ENCODE data around the gene PPP1R37. TPM values are rescaled to one million over a fixed set of nuclear protein-coding genes. Genes with fewer than 3 reads are reported as not detected.

PPP1R37 gene
- total and polyA plus RNA-seq, 5 donors, result 16.5 to 24.9 (median 19.0) TPM

- WGBS, result 40% methylated on average over 14 of the region's 14 CpGs
- H3K4me3 ChIP-seq (ENCODE audit: low read length), result no peak overlapping the region
- DNase-seq (peak in 2 of 3 donors; percentile 53 to 60), ATAC-seq (peak in 1 of 2 donors; percentile 39)
- intact Hi-C loops (cut with DNase I), result no loop called here
- no peak overlapping the region for H3K27ac ChIP-seq (ENCODE audit: low read length)
- H3K27me3 ChIP-seq (ENCODE audit: control insufficient read depth, insufficient read depth), result no peaks in the 10 kb centered on the region
- H3K4me1 ChIP-seq (ENCODE audit: control insufficient read depth, insufficient read depth, low read length), result peaks cover 6% of the 10 kb centered on the region
- no peaks in the 10 kb centered on the region for H3K9me3 ChIP-seq (ENCODE audit: control insufficient read depth, low read length)
Observed at GRCh38 chr19:45166723-45167252, 73.8 kb downstream of the PPP1R37 start.

DNA sequence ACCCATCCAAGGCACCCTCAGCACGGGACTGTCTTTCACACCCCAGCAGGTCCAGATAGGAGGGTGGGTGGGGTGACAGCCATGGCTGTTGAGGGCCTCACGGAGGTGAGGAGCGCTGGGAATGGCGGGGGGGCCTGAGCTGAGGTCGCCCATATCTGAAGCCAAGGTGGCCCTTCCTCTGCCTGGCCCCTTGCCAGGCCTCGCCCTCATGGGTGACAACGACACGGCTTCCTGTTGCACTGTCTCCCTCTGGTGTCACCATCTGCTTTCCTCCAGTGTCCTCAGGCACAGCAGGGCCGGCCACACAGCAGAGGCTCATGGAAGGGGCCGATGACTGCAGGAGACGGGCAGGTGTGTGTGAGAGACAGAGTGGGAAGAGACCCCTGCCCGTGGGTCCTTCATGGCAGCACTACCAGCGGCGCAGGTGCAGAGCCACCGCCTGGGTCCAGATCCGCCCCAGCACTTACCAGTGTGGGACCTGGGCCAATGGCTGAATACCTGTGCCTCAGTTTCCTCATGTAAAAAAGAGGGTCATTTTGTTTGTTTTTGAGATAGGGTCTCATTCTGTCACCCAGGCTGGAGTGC, 75.9 kb downstream of the PPP1R37 start:
- Histone ChIP-seq H3K4me1 (ENCODE audit: control insufficient read depth, insufficient read depth, low read length) (peaks cover 6% of the 10 kb centered on the region), H3K27ac (ENCODE audit: low read length) (no peak overlapping the region), H3K27me3 (ENCODE audit: control insufficient read depth, insufficient read depth) (no peaks in the 10 kb centered on the region), H3K9me3 (ENCODE audit: control insufficient read depth, low read length) (no peaks in the 10 kb centered on the region), H3K4me3 (ENCODE audit: low read length) (no peak overlapping the region)
- DNase-seq (peak in 2 of 3 donors; percentile 7 to 61), ATAC-seq (no peak)
- intact Hi-C loops (cut with DNase I), result no loop called here
- WGBS, result 77% methylated on average over 16 of the region's 16 CpGs

- DNase-seq (peak in 2 of 3 donors; percentile 3 to 17), ATAC-seq (no peak)
- H3K9me3 ChIP-seq (ENCODE audit: control insufficient read depth, low read length), result no peaks in the 10 kb centered on the region
- 91% methylated on average over 10 of the region's 10 CpGs for WGBS
- H3K4me1 ChIP-seq (ENCODE audit: control insufficient read depth, insufficient read depth, low read length), result peaks cover 6% of the 10 kb centered on the region
- intact Hi-C loops (cut with DNase I), result no loop called here
- H3K27ac ChIP-seq (ENCODE audit: low read length), result no peak overlapping the region
- H3K4me3 ChIP-seq (ENCODE audit: low read length), result no peak overlapping the region
- no peaks in the 10 kb centered on the region for H3K27me3 ChIP-seq (ENCODE audit: control insufficient read depth, insufficient read depth)
Observed at GRCh38 chr19:45169602-45170001, 76.6 kb downstream of the PPP1R37 start.

- WGBS, result 83% methylated on average over 21 of the region's 21 CpGs
- no peaks in the 10 kb centered on the region for H3K27me3 ChIP-seq (ENCODE audit: control insufficient read depth, insufficient read depth)
- H3K4me3 ChIP-seq (ENCODE audit: low read length), result no peak overlapping the region
- H3K4me1 ChIP-seq (ENCODE audit: control insufficient read depth, insufficient read depth, low read length), result peaks cover 6% of the 10 kb centered on the region
- H3K27ac ChIP-seq (ENCODE audit: low read length), result no peak overlapping the region
- ATAC-seq (peak in 1 of 2 donors; percentile 22), DNase-seq (peak in 2 of 3 donors; percentile 14 to 23)
- intact Hi-C loops (cut with DNase I), result no loop called here
- no peaks in the 10 kb centered on the region for H3K9me3 ChIP-seq (ENCODE audit: control insufficient read depth, low read length)
Observed at GRCh38 chr19:45170146-45171106, 77.4 kb downstream of the PPP1R37 start.

GRCh38 chr19:45171211-45171623, 78.2 kb downstream of the PPP1R37 start:
- peak; percentile 58 to 85 for ATAC-seq
- H3K27me3 ChIP-seq (ENCODE audit: control insufficient read depth, insufficient read depth), result no peaks in the 10 kb centered on the region
- 44% methylated on average over 7 of the region's 7 CpGs for WGBS
- no peaks in the 10 kb centered on the region for H3K9me3 ChIP-seq (ENCODE audit: control insufficient read depth, low read length)
- H3K4me3 ChIP-seq (ENCODE audit: low read length), result no peak overlapping the region
- DNase-seq, result peak in 2 of 3 donors; percentile 59 to 60
- peaks cover 6% of the 10 kb centered on the region for H3K4me1 ChIP-seq (ENCODE audit: control insufficient read depth, insufficient read depth, low read length)
- H3K27ac ChIP-seq (ENCODE audit: low read length), result no peak overlapping the region
- intact Hi-C loops (cut with DNase I), result no loop called here

DNA sequence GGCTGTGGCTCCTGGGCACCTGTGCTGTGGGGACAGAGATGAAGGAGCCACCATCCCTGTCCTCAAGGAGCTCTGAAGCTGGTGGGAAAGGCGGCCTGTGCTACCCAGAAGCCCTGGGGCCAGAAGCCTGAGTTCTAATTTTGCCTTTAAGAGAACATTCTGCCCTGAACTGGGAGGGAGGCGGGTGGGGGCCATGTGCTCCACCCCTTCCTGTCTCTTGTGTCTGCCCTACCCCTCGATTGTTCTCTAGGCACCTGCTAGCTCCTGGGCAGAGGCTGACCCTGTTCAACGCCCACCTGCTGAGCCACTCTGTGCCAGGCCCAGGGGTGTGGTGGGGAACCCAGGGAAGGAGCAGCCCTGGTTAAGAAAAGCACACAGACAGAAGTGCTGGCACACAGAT, 79.2 kb downstream of the PPP1R37 start:
- intact Hi-C loops (cut with DNase I), result no loop called here
- WGBS, result 66% methylated on average over 4 of the region's 4 CpGs
- ATAC-seq, result peak; percentile 54 to 68

DNA sequence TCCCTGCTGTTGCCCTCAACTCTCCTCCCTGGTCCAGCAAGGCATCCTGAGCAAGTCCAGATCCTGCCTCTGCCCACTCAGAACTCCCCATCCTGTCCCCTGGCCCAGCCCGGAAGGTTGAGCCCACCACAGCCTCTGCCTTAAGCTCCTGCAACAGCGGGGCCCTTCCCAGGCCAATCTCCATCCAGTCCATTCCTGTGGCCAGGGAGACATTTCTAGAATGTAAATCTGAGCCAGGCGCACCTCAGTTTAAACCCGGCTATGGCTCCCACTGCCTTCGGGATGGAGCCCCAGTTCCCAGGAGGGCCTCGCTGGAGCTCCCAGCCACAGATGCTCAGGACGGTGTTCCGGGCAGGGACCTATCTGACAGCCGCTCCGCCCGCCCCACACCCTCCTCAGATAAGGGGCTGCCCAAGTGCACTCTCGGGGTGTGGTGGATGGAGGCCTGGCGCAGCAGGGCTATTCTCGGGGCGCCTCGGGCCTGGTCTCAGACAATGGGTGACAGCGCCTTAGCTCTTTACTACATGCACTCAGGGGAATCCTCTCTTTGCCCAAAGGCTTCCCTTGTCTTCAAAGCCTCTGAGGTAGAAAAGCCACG, 79.7 kb downstream of the PPP1R37 start:
- no peak overlapping the region for H3K27ac ChIP-seq (ENCODE audit: low read length)
- 79% methylated on average over 17 of the region's 18 CpGs for WGBS
- no peaks in the 10 kb centered on the region for H3K9me3 ChIP-seq (ENCODE audit: control insufficient read depth, low read length)
- intact Hi-C loops (cut with DNase I), result no loop called here
- H3K4me3 ChIP-seq (ENCODE audit: low read length), result no peak overlapping the region
- H3K4me1 ChIP-seq (ENCODE audit: control insufficient read depth, insufficient read depth, low read length), result peaks cover 3% of the 10 kb centered on the region
- DNase-seq (peak in 2 of 3 donors; percentile 43 to 44), ATAC-seq (peak in 1 of 2 donors; percentile 37)
- no peaks in the 10 kb centered on the region for H3K27me3 ChIP-seq (ENCODE audit: control insufficient read depth, insufficient read depth)

More for the DNA sequence above, 79.2 kb downstream of the PPP1R37 start:
- DNase-seq, result peak in 2 of 3 donors; percentile 20 to 56
- no peaks in the 10 kb centered on the region for H3K27me3 ChIP-seq (ENCODE audit: control insufficient read depth, insufficient read depth)
- H3K4me3 ChIP-seq (ENCODE audit: low read length), result no peak overlapping the region
- H3K9me3 ChIP-seq (ENCODE audit: control insufficient read depth, low read length), result no peaks in the 10 kb centered on the region
- no peak overlapping the region for H3K27ac ChIP-seq (ENCODE audit: low read length)
- H3K4me1 ChIP-seq (ENCODE audit: control insufficient read depth, insufficient read depth, low read length), result peaks cover 3% of the 10 kb centered on the region

DNA sequence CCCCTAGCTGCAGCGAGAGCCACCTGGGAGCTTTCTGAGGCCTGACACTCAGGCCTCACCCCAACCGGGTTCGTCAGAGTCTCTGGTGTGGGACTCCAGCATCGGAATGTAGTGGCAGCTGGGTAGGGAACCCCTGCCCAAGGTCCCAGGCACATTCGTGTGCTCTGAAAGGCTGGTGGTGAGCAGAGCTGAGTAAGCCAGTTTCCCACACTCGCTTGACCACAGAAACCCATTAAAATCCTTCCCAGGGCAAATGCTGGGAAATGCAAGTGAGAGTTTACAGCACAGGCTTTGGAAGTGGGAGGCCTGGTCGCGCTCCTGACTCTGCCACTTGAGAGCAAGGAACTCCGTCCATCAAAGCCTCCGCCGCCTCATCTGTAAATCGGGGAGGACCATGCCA, 80.8 kb downstream of the PPP1R37 start:
- H3K4me1 ChIP-seq (ENCODE audit: control insufficient read depth, insufficient read depth, low read length), result peaks cover 3% of the 10 kb centered on the region
- no peak overlapping the region for H3K27ac ChIP-seq (ENCODE audit: low read length)
- no peak for ATAC-seq
- peak in 1 of 3 donors; percentile 40 for DNase-seq
- no peaks in the 10 kb centered on the region for H3K27me3 ChIP-seq (ENCODE audit: control insufficient read depth, insufficient read depth)
- intact Hi-C loops (cut with DNase I), result no loop called here
- no peaks in the 10 kb centered on the region for H3K9me3 ChIP-seq (ENCODE audit: control insufficient read depth, low read length)
- no peak overlapping the region for H3K4me3 ChIP-seq (ENCODE audit: low read length)
- 84% methylated on average over 12 of the region's 12 CpGs for WGBS

- H3K27me3 ChIP-seq (ENCODE audit: control insufficient read depth, insufficient read depth), result no peaks in the 10 kb centered on the region
- no peaks in the 10 kb centered on the region for H3K9me3 ChIP-seq (ENCODE audit: control insufficient read depth, low read length)
- intact Hi-C loops (cut with DNase I), result no loop called here
- peaks cover 5% of the 10 kb centered on the region for H3K4me1 ChIP-seq (ENCODE audit: control insufficient read depth, insufficient read depth, low read length)
- H3K4me3 ChIP-seq (ENCODE audit: low read length), result no peak overlapping the region
- WGBS, result 83% methylated on average over 10 of the region's 10 CpGs
- ATAC-seq, result no peak
- no peak for DNase-seq
- H3K27ac ChIP-seq (ENCODE audit: low read length), result no peak overlapping the region
Observed at GRCh38 chr19:45175515-45176345, 82.8 kb downstream of the PPP1R37 start.

GRCh38 chr19:45177817-45178261, 84.9 kb downstream of the PPP1R37 start, which contains the start of gene TRAPPC6A:
TRAPPC6A (minus strand) TSS chr19:45178237; CDS start chr19:45178218, 19 bp downstream.
- peak within 1 kb of the TSS; percentile 93 for H3K4me3 ChIP-seq (ENCODE audit: low read length)
- H3K27me3 ChIP-seq (ENCODE audit: control insufficient read depth, insufficient read depth), result no peaks in the 10 kb centered on the region
- intact Hi-C loops (cut with DNase I), result no loop called here
- peaks cover 5% of the 10 kb centered on the region for H3K4me1 ChIP-seq (ENCODE audit: control insufficient read depth, insufficient read depth, low read length)
- under 1% methylated on average over 36 of the region's 36 CpGs for WGBS
- H3K27ac ChIP-seq (ENCODE audit: low read length), result peak within 1 kb of the TSS; percentile 98
- DNase-seq, result no peak
- H3K9me3 ChIP-seq (ENCODE audit: control insufficient read depth, low read length), result no peaks in the 10 kb centered on the region
- no peak for ATAC-seq
